SK-N-MC (cell line): ENCODE data around the gene TBC1D19.

Experiments
- EZH2 ChIP-seq: fragments of 200-600 bp; sonication (generic); IDR thresholded peaks from one replicate; pipeline ENCODE4 v1.6.1; 2017; ENCODE audit warnings: antibody characterized with exemption
- POLR2AphosphoS5 ChIP-seq: IDR thresholded peaks from 2 replicates; pipeline ENCODE4 v1.6.1; 2012; ENCODE audit warnings: mild to moderate bottlenecking, low read depth, low read length, borderline replicate concordance

DNA sequence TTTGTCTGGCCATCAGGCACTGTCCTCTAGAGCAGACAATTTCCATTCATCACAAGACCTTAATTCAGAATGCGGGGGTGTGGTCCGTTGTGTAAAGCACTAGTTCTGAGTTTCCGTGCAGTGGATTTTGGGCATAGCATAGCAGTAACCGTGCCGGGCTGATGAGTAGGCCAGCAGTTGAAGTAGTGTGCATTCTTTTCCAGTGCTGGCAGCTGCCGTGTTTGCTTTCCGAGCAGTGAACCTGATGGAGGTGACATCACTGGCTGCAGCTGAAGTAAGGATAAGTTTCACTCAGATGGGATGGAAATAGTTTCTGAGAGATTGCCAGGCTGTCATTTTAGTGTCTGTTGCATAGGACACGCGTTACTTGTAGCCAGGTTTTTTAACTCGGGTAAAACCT, 169.7 kb downstream of the TBC1D19 start:
- TF ChIP-seq POLR2AphosphoS5 (no peak), EZH2 (no peak)
